HL-60 (cell line): Measurements from ENCODE around the gene CYP27A1.

ENCODE experiments used
- GABPA ChIP-seq: IDR thresholded peaks from 2 replicates; pipeline ENCODE4 v1.6.1; 2012; ENCODE audit warnings: low read depth
- POLR2AphosphoS5 ChIP-seq: IDR thresholded peaks from 2 replicates; pipeline ENCODE4 v1.6.1; 2012; ENCODE audit warnings: low read depth
- TF ChIP-seq, protein P1 (sequence below): IDR thresholded peaks from one replicate; pipeline ENCODE4 v1.5.1; 2011; ENCODE audit warnings: low read length, control low read depth, inconsistent platforms; ENCODE audit not compliant: insufficient read depth
- TF ChIP-seq, protein P2 (sequence below): IDR thresholded peaks from 2 replicates; pipeline ENCODE4 v1.6.1; 2012; ENCODE audit warnings: low read depth; ENCODE audit not compliant: insufficient replicate concordance

GRCh38 chr2:218734190-218734975 lies 47.6 kb upstream of the CYP27A1 start:
- TF ChIP-seq POLR2AphosphoS5: no peak
- TF ChIP-seq, protein P1, sequence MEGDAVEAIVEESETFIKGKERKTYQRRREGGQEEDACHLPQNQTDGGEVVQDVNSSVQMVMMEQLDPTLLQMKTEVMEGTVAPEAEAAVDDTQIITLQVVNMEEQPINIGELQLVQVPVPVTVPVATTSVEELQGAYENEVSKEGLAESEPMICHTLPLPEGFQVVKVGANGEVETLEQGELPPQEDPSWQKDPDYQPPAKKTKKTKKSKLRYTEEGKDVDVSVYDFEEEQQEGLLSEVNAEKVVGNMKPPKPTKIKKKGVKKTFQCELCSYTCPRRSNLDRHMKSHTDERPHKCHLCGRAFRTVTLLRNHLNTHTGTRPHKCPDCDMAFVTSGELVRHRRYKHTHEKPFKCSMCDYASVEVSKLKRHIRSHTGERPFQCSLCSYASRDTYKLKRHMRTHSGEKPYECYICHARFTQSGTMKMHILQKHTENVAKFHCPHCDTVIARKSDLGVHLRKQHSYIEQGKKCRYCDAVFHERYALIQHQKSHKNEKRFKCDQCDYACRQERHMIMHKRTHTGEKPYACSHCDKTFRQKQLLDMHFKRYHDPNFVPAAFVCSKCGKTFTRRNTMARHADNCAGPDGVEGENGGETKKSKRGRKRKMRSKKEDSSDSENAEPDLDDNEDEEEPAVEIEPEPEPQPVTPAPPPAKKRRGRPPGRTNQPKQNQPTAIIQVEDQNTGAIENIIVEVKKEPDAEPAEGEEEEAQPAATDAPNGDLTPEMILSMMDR: no peak
- TF ChIP-seq, protein P2, sequence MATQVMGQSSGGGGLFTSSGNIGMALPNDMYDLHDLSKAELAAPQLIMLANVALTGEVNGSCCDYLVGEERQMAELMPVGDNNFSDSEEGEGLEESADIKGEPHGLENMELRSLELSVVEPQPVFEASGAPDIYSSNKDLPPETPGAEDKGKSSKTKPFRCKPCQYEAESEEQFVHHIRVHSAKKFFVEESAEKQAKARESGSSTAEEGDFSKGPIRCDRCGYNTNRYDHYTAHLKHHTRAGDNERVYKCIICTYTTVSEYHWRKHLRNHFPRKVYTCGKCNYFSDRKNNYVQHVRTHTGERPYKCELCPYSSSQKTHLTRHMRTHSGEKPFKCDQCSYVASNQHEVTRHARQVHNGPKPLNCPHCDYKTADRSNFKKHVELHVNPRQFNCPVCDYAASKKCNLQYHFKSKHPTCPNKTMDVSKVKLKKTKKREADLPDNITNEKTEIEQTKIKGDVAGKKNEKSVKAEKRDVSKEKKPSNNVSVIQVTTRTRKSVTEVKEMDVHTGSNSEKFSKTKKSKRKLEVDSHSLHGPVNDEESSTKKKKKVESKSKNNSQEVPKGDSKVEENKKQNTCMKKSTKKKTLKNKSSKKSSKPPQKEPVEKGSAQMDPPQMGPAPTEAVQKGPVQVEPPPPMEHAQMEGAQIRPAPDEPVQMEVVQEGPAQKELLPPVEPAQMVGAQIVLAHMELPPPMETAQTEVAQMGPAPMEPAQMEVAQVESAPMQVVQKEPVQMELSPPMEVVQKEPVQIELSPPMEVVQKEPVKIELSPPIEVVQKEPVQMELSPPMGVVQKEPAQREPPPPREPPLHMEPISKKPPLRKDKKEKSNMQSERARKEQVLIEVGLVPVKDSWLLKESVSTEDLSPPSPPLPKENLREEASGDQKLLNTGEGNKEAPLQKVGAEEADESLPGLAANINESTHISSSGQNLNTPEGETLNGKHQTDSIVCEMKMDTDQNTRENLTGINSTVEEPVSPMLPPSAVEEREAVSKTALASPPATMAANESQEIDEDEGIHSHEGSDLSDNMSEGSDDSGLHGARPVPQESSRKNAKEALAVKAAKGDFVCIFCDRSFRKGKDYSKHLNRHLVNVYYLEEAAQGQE: no peak
- TF ChIP-seq GABPA: no peak
